BLaER1 treated with 17β-estradiol and CSF1 and Interleukin-3, amounts not matched to agents 10 nM and 100 nM (cell line): ENCODE data around the gene CHST7.

Experiments
- H3K27ac ChIP-seq, 11 experiments: shearing (Covaris generic); formaldehyde crosslinking; 2 replicates each; pipeline ENCODE4 v1.8.1; 2022
- H3K27me3 ChIP-seq, 11 experiments: shearing (Covaris generic); formaldehyde crosslinking; 2 replicates each; pipeline ENCODE4 v1.8.1; 2022
- H3K36me3 ChIP-seq, 11 experiments: shearing (Covaris generic); formaldehyde crosslinking; 2 replicates each; pipeline ENCODE4 v1.8.1; 2022
- H3K4me1 ChIP-seq, 10 experiments: shearing (Covaris generic); formaldehyde crosslinking; 2 replicates each; pipeline ENCODE4 v1.8.1; 2022
- H3K4me2 ChIP-seq, 11 experiments: shearing (Covaris generic); formaldehyde crosslinking; 2 replicates each; pipeline ENCODE4 v1.8.1; 2022
- H3K4me3 ChIP-seq, 10 experiments: shearing (Covaris generic); formaldehyde crosslinking; 2 replicates each; pipeline ENCODE4 v1.8.1; 2022
- H3K9ac ChIP-seq, 11 experiments: shearing (Covaris generic); formaldehyde crosslinking; 2 replicates each; pipeline ENCODE4 v1.8.1; 2022
- H3K9me3 ChIP-seq, 11 experiments: shearing (Covaris generic); formaldehyde crosslinking; replicated peaks in 1 of 11; 2 replicates each; pipeline ENCODE4 v1.8.1; 2022
- H4K20me1 ChIP-seq, 11 experiments: shearing (Covaris generic); formaldehyde crosslinking; 2 replicates each; pipeline ENCODE4 v1.8.1; 2022
- Cebpa-rat ChIP-seq, 11 experiments: shearing (Covaris generic); IDR thresholded peaks; 2 replicates each; pipeline ENCODE4 v1.8.1; 2022

The CHST7 gene

DNA sequence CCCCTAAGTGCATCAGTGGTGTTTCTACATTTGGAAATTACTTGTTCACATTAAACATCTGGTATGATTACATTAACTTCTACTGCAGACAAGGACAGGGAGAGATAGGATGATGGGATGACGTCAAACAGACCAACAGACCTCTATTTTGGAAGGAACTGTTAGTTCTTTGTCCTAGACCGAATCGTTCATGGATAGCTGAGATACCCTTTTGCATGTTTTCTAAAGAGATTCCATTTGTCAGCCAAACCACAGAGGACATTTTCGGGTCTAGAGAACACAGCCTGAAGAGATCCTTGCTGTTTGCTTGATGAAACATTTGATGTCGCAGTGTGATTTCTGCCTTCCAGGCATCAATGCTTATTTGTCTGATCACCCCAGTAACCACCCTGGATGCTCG is 27.7 kb downstream of the CHST7 start:
- H3K4me2 ChIP-seq, result no peak overlapping the region
- H3K9me3 ChIP-seq, result peaks cover 0 to 10% (median 0%) of the 10 kb centered on the region in 11 experiments; a peak in 3 of 22 replicates
- H3K4me3 ChIP-seq, result no peak overlapping the region
- no peaks in the 10 kb centered on the region for H3K27me3 ChIP-seq
- no peak for TF ChIP-seq Cebpa-rat (IDR thresholded peaks at IDR 0.05)
- no peaks in the 10 kb centered on the region for H4K20me1 ChIP-seq
- H3K36me3 ChIP-seq, result peaks cover 0 to 21% (median 0%) of the 10 kb centered on the region in 11 experiments; a peak in 7 of 22 replicates
- H3K4me1 ChIP-seq, result peaks cover 0 to 35% (median 8%) of the 10 kb centered on the region in 10 experiments; a peak in 9 of 20 replicates
- no peak overlapping the region for H3K27ac ChIP-seq
- no peak overlapping the region for H3K9ac ChIP-seq

DNA sequence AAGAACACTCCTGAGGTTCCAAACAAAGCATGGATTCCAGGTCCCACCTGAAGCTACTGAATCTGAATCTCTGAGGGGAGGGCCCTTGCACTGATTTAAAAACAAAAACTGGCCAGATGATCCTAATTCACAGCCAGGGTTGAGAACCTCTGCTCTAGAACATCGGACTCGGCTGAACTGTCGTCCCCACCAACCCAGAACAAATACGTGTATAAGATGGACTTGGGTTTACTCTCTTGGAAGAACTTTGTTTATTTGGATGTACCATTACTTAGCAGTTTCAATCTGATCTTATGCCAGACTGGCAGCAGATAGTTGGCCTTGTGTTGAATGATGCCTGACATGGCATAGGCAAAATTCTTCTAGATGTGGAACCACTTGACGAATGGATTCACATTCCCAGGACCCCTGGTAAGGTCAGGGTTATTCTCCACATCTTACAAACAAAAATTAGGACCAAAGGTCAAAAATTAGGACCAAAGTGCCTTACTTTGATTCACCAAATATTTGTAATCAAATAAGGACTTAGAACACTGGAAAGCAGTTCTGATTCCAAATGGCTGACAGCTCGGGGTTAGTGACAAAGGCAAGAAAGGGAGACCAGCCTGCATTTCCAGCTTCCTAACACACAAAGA is 29.0 kb downstream of the CHST7 start:
- peaks cover 0 to 25% (median 4%) of the 10 kb centered on the region in 11 experiments; a peak in 8 of 22 replicates for H3K36me3 ChIP-seq
- no peaks in the 10 kb centered on the region for H4K20me1 ChIP-seq
- H3K9me3 ChIP-seq, result peaks cover 0 to 10% (median 0%) of the 10 kb centered on the region in 11 experiments; a peak in 3 of 22 replicates
- no peak for TF ChIP-seq Cebpa-rat (IDR thresholded peaks at IDR 0.05)
- H3K9ac ChIP-seq, result no peak overlapping the region
- no peak overlapping the region for H3K27ac ChIP-seq
- H3K4me2 ChIP-seq, result peak overlapping the region in 2 of 11 experiments; percentile 14 to 55; a peak in 3 of 22 replicates
- no peak overlapping the region for H3K4me3 ChIP-seq
- peaks cover 0 to 27% (median 7%) of the 10 kb centered on the region in 10 experiments; a peak in 10 of 20 replicates for H3K4me1 ChIP-seq
- no peaks in the 10 kb centered on the region for H3K27me3 ChIP-seq

- Histone ChIP-seq H3K27me3 (no peaks in the 10 kb centered on the region), H3K9ac (no peak overlapping the region)
These were observed 34.4 kb downstream of the CHST7 start for GRCh38 chrX:46607916-46608315.

DNA sequence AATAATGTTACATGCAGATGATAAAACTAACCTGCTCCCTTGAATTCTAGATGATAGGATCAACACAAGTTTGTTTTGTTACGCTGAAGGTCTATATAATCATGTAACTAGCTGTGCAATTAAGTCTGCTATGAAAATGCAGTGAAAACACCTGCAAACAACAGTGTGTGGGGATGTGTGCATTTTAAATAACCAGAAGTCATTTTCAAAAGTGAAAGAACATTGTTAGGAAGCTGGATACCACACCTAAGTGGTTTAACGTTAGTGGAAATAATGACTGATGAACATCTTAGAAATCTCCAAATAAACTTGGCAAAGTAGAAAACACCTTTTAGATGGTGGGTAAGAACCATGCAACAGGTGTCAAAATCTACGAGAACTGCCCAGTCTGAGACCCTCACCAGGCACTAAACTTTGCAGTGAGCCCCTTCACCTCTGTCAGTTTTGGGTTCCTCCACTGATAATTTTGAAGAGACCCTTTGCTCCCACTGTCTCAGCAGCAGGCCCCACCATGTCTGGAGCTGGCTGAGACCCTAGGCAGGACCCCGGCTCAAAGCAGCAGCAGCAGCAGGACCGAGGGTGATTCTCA is 36.6 kb downstream of the CHST7 start:
- Histone ChIP-seq H3K4me1 (peaks cover 0 to 15% (median 10%) of the 10 kb centered on the region in 10 experiments; a peak in 16 of 20 replicates), H3K27me3 (no peaks in the 10 kb centered on the region), H3K9ac (no peak overlapping the region), H3K36me3 (peaks cover 0 to 10% (median 0%) of the 10 kb centered on the region in 11 experiments; a peak in 4 of 22 replicates), H3K9me3 (no peaks in the 10 kb centered on the region), H4K20me1 (no peaks in the 10 kb centered on the region), H3K27ac (no peak overlapping the region), H3K4me3 (no peak overlapping the region), H3K4me2 (no peak overlapping the region)
- TF ChIP-seq Cebpa-rat (IDR thresholded peaks at IDR 0.05), result no peak

More at GRCh38 chrX:46607916-46608315, 34.4 kb downstream of the CHST7 start:
- no peak overlapping the region; a peak in 1 of 22 replicates for H3K4me2 ChIP-seq
- H4K20me1 ChIP-seq, result no peaks in the 10 kb centered on the region
- peaks cover 8 to 14% (median 10%) of the 10 kb centered on the region in 10 experiments; a peak in 18 of 20 replicates for H3K4me1 ChIP-seq
- no peak for TF ChIP-seq Cebpa-rat (IDR thresholded peaks at IDR 0.05)
- peaks cover 0 to 11% (median 3%) of the 10 kb centered on the region in 11 experiments; a peak in 6 of 22 replicates for H3K36me3 ChIP-seq
- peaks cover 0 to 5% (median 0%) of the 10 kb centered on the region in 11 experiments; a peak in 3 of 22 replicates for H3K9me3 ChIP-seq
- H3K27ac ChIP-seq, result no peak overlapping the region
- H3K4me3 ChIP-seq, result no peak overlapping the region

- no peak overlapping the region for H3K27ac ChIP-seq
These were observed 38.2 kb downstream of the CHST7 start for GRCh38 chrX:46611658-46612362.

DNA sequence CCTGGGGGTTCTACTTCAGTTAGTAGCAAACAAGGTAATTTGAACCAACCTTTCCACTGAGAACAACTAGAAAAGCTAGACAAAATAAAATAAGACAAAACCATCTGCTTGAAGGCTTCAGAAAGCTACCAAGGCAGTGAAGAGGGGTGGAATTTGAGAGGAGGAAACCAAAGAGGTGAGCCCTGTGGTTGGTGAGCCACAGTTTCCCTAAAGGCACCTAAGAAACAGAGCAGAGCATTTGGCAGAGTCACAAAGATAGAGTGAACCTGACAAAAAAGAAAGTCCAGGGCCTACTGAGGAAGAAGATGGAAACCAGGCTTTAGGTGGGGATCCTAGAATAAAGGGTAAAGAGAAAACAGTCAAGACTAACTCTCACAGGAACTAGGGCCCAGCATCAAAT is 44.3 kb downstream of the CHST7 start:
- H3K36me3 ChIP-seq, result peaks cover 0 to 39% (median 18%) of the 10 kb centered on the region in 11 experiments; a peak in 15 of 22 replicates
- no peak for TF ChIP-seq Cebpa-rat (IDR thresholded peaks at IDR 0.05)
- no peaks in the 10 kb centered on the region for H3K27me3 ChIP-seq
- H3K9ac ChIP-seq, result no peak overlapping the region
- no peak overlapping the region for H3K27ac ChIP-seq
- H3K4me2 ChIP-seq, result no peak overlapping the region
- H3K4me3 ChIP-seq, result no peak overlapping the region
- peaks cover 0 to 11% (median 5%) of the 10 kb centered on the region in 10 experiments; a peak in 10 of 20 replicates for H3K4me1 ChIP-seq
- H3K9me3 ChIP-seq, result peaks cover 27 to 37% (median 31%) of the 10 kb centered on the region in 11 experiments
- H4K20me1 ChIP-seq, result no peaks in the 10 kb centered on the region

More at GRCh38 chrX:46611658-46612362, 38.2 kb downstream of the CHST7 start:
- H3K4me3 ChIP-seq, result no peak overlapping the region
- no peaks in the 10 kb centered on the region for H3K9me3 ChIP-seq
- no peak for TF ChIP-seq Cebpa-rat (IDR thresholded peaks at IDR 0.05)
- H3K4me2 ChIP-seq, result peak overlapping the region in 9 of 11 experiments; percentile 43 to 54 (median 46); a peak in 18 of 22 replicates
- no peak overlapping the region for H3K9ac ChIP-seq
- H3K4me1 ChIP-seq, result peaks cover 0 to 15% (median 10%) of the 10 kb centered on the region in 10 experiments; a peak in 16 of 20 replicates
- no peaks in the 10 kb centered on the region for H3K27me3 ChIP-seq
- H4K20me1 ChIP-seq, result no peaks in the 10 kb centered on the region
- peaks cover 0 to 8% (median 0%) of the 10 kb centered on the region in 11 experiments; a peak in 4 of 22 replicates for H3K36me3 ChIP-seq

DNA sequence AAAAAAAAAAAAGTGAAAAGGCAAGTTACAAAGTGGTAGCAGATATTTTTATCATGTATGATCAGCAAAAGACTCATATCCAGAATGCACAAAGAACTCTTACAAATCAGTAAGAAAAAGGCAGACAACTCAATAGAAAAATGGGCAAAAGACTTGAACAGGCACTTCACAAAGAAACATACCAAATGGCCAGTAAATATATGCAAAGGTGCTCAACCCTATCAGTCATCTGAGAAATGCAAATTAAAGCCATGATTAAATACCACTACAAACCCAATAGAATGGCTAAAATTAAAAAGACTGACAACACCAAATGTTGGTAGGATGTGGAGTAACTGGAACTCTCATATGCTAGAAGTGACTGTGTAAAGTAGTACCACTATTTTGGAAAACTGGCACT is 45.4 kb downstream of the CHST7 start:
- no peak overlapping the region for H3K4me3 ChIP-seq
- H3K36me3 ChIP-seq, result peaks cover 0 to 39% (median 18%) of the 10 kb centered on the region in 11 experiments; a peak in 15 of 22 replicates
- no peak overlapping the region for H3K27ac ChIP-seq
- no peak for TF ChIP-seq Cebpa-rat (IDR thresholded peaks at IDR 0.05)
- H3K9me3 ChIP-seq, result peaks cover 27 to 37% (median 31%) of the 10 kb centered on the region in 11 experiments
- no peak overlapping the region for H3K9ac ChIP-seq
- no peaks in the 10 kb centered on the region for H4K20me1 ChIP-seq
- H3K4me1 ChIP-seq, result peaks cover 0 to 11% (median 5%) of the 10 kb centered on the region in 10 experiments; a peak in 10 of 20 replicates
- H3K27me3 ChIP-seq, result no peaks in the 10 kb centered on the region
- H3K4me2 ChIP-seq, result no peak overlapping the region

- Histone ChIP-seq H3K4me2 (peak overlapping the region in 4 of 11 experiments; percentile 17 to 53 (median 36); a peak in 7 of 22 replicates), H3K27ac (no peak overlapping the region), H3K27me3 (no peaks in the 10 kb centered on the region), H4K20me1 (no peaks in the 10 kb centered on the region), H3K9me3 (peaks cover 27 to 37% (median 31%) of the 10 kb centered on the region in 11 experiments), H3K36me3 (peaks cover 0 to 39% (median 18%) of the 10 kb centered on the region in 11 experiments; a peak in 15 of 22 replicates), H3K4me1 (peaks cover 0 to 13% (median 2%) of the 10 kb centered on the region in 10 experiments; a peak in 9 of 20 replicates), H3K4me3 (no peak overlapping the region), H3K9ac (no peak overlapping the region)
- TF ChIP-seq Cebpa-rat (IDR thresholded peaks at IDR 0.05), result peak in 6 of 11 experiments; percentile 38 to 70 (median 52); a peak in 9 of 22 replicates
These were observed 46.9 kb downstream of the CHST7 start for GRCh38 chrX:46620505-46620904.
